GM12878 (cell line): ENCODE data around the gene VLDLR. TPM values are rescaled to one million over a fixed set of nuclear protein-coding genes. Genes with fewer than 3 reads are reported as not detected.

Source experiments
- ATAC-seq: fragments of 200-7000 bp; cut with Tn5 transposase; 3 replicates; pipeline ENCODE4 v1.9.1; 2020; ENCODE audit warnings: mild to moderate bottlenecking, moderate library complexity
- BruUV-seq: library from RNA; stranded (reverse); fragments of 400-500 nt; replicated peaks from 2 replicates; lab custom pipeline; 2021; lab: Mats Ljungman, UMichigan
- CTCF ChIA-PET: fragments of 300-600 bp; sonication (Branson Sonifier 250); formaldehyde crosslinking; extraction: SDS; loops from one replicate; lab custom pipeline; 2021; ENCODE audit warnings: inconsistent platforms; lab: Yijun Ruan, JAX
- POLR2A ChIA-PET: fragments of 350-600 bp; formaldehyde crosslinking; extraction: SDS; loops from one replicate; lab custom pipeline; 2021; ENCODE audit warnings: inconsistent platforms; lab: Charles Lee
- RAD21 ChIA-PET: fragments of 300-600 bp; sonication (Branson Sonifier 250); formaldehyde crosslinking; loops from one replicate; lab custom pipeline; 2023; ENCODE audit warnings: antibody characterized with exemption; ENCODE audit not compliant: unreplicated experiment; lab: Charles Lee
- SMC1A ChIA-PET: fragments of 300-600 bp; sonication (Branson Sonifier 250); formaldehyde crosslinking; loops from one replicate; lab custom pipeline; 2023; ENCODE audit not compliant: unreplicated experiment, uncharacterized antibody; lab: Charles Lee
- DNase-seq: peaks from one replicate; pipeline ENCODE4 v3.0.0-alpha.2; 2011; ENCODE audit warnings: low read depth, low spot score
- FAIRE-seq: peaks from 3 replicates; lab custom pipeline; 2011; peaks lifted over from hg19 to GRCh38; lab: Jason Lieb, UNC
- H2AFZ ChIP-seq: 2 replicates; pipeline ENCODE4 v1.6.0; 2011; ENCODE audit warnings: low read depth, low read length, control low read depth; ENCODE audit not compliant: control insufficient read depth
- H3K27ac ChIP-seq: 2 replicates; pipeline ENCODE4 v1.5.1; 2011; ENCODE audit warnings: control low read depth; ENCODE audit not compliant: control insufficient read depth, insufficient read depth
- H3K27me3 ChIP-seq, 2 experiments: replicated peaks in 1 of 2; 2 replicates each; pipeline versions ENCODE4 v1.6.0 to v1.6.1; 2011; ENCODE audit warnings: low read length in 1 of 2; ENCODE audit not compliant: control insufficient read depth in 2 of 2, insufficient read depth in 2 of 2
- H3K36me3 ChIP-seq, 2 experiments: 2 replicates each; pipeline ENCODE4 v1.5.1; 2011; ENCODE audit warnings: low read length in 1 of 2; ENCODE audit not compliant: control insufficient read depth in 2 of 2, insufficient read depth in 2 of 2
- H3K4me1 ChIP-seq: 2 replicates; pipeline ENCODE4 v1.6.1; 2011; ENCODE audit warnings: mild to moderate bottlenecking, low read length, moderate library complexity, mixed read lengths; ENCODE audit not compliant: control insufficient read depth, insufficient read depth
- H3K4me2 ChIP-seq: 2 replicates; pipeline ENCODE4 v1.6.0; 2011; ENCODE audit warnings: control low read depth; ENCODE audit not compliant: control insufficient read depth, insufficient read depth
- H3K4me3 ChIP-seq: fragments of 200-600 bp; sonication (generic); 2 replicates; pipeline ENCODE4 v1.5.1; 2016
- H3K79me2 ChIP-seq: 2 replicates; pipeline ENCODE4 v1.6.0; 2011; ENCODE audit warnings: low read length; ENCODE audit not compliant: control insufficient read depth, insufficient read depth
- H3K9ac ChIP-seq: 2 replicates; pipeline ENCODE4 v1.8.0; 2011; ENCODE audit warnings: low read length, control low read depth, mixed read lengths; ENCODE audit not compliant: control insufficient read depth, insufficient read depth
- H3K9me3 ChIP-seq: replicated peaks from 3 replicates; pipeline ENCODE4 v1.5.1; 2011; ENCODE audit warnings: mild to moderate bottlenecking, low read length; ENCODE audit not compliant: control insufficient read depth, insufficient read depth
- H4K20me1 ChIP-seq: 2 replicates; pipeline ENCODE4 v1.6.0; 2011; ENCODE audit not compliant: control insufficient read depth, insufficient read depth
- FOXK2 ChIP-seq: fragments of 450-650 bp; IDR thresholded peaks from 2 replicates; pipeline ENCODE4 v1.6.1; 2017; ENCODE audit warnings: mild to moderate bottlenecking, moderate library complexity
- HDGF ChIP-seq: fragments of 450-650 bp; IDR thresholded peaks from 2 replicates; pipeline ENCODE4 v1.6.1; 2016; ENCODE audit warnings: antibody characterized with exemption
- MXI1 ChIP-seq: fragments of 150-350 bp; IDR thresholded peaks from 2 replicates; pipeline ENCODE4 v1.6.1; 2011; ENCODE audit warnings: low read depth, mild to moderate bottlenecking, inconsistent platforms, low read length, improper control_type of control experiment
- RB1 ChIP-seq: fragments of 450-650 bp; formaldehyde crosslinking; IDR thresholded peaks from 2 replicates; pipeline ENCODE4 v1.6.1; 2017; ENCODE audit warnings: mild to moderate bottlenecking, borderline replicate concordance
- RELA ChIP-seq: fragments of 450-650 bp; IDR thresholded peaks from 2 replicates; pipeline ENCODE4 v1.8.0; 2014; ENCODE audit warnings: borderline replicate concordance; ENCODE audit not compliant: partially characterized antibody
- SRF ChIP-seq, 2 experiments: IDR thresholded peaks; 2 replicates each; pipeline ENCODE4 v1.6.1; 2011; ENCODE audit warnings: low read depth in 2 of 2, low read length in 2 of 2, mild to moderate bottlenecking in 1 of 2, moderate library complexity in 1 of 2
- STAT1 ChIP-seq: fragments of 450-650 bp; conservative IDR thresholded peaks from 2 replicates; pipeline ENCODE4 v1.6.1; 2014; ENCODE audit warnings: antibody characterized with exemption, mild to moderate bottlenecking
- WGBS: methylation state at CpG from one replicate; pipeline ENCODE4 v1.1.6; 2016; ENCODE audit warnings: low lambda C conversion rate; ENCODE audit not compliant: insufficient replicate concordance, insufficient coverage; ENCODE audit errors: missing lambda C conversion rate; 5-methylcytosine and 5-hydroxymethylcytosine counted together
- in situ Hi-C: fragments of 300-500 bp; cut with MboI; formaldehyde crosslinking; loops from 9 replicates; pipeline ENCODE4 v1.14.3; 2018; ENCODE audit warnings: mixed read lengths
- intact Hi-C: fragments of 100-400 bp; cut with micrococcal nuclease; formaldehyde crosslinking; loops from one replicate; pipeline ENCODE4 v1.14.2; 2022; ENCODE audit not compliant: unreplicated experiment
- polyA plus RNA-seq, 11 experiments: library from polyadenylated mRNA; depleted of rRNA in 4 of 11; unstranded in 6 of 11; stranded (reverse) in 5 of 11; fragments of >200 nt; fragmentation: Nextera tagmentation in 4 of 11; fragmentation: Illumina TruSeq in 1 of 11; extraction: Ambion mirVana in 4 of 11; extraction: Trizol in 1 of 11; gene quantifications; 1 replicate in 1 of 11; 2 replicates in 10 of 11; pipeline versions ENCODE4 v1.2.1 to v1.2.3, GENCODE V29; 2011 to 2016; ENCODE audit warnings: inconsistent platforms in 2 of 11, missing spikeins in 2 of 11, low read depth in 1 of 11
- total RNA-seq, 4 experiments: library from RNA; depleted of rRNA in 3 of 4; stranded (reverse); fragments of >200 nt in 3 of 4; fragmentation: Illumina TruSeq in 1 of 4; extraction: Trizol in 1 of 4; gene quantifications; 2 replicates each; pipeline versions ENCODE4 v1.2.1 to v1.2.3, GENCODE V29; 2013 to 2021
- TF ChIP-seq, protein P1 (sequence below): fragments of 450-650 bp; IDR thresholded peaks from 2 replicates; pipeline ENCODE4 v1.6.1; 2018; ENCODE audit warnings: mild to moderate bottlenecking, low read depth, moderate library complexity; ENCODE audit not compliant: partially characterized antibody
- TF ChIP-seq, protein P2 (sequence below): IDR thresholded peaks from 2 replicates; pipeline ENCODE4 v1.6.1; 2011; ENCODE audit warnings: low read depth, low read length, improper control_type of control experiment, borderline replicate concordance
- TF ChIP-seq, protein P3 (sequence below): IDR thresholded peaks from 2 replicates; pipeline ENCODE4 v1.6.1; 2011; ENCODE audit warnings: mild to moderate bottlenecking, low read depth, low read length, moderate library complexity; ENCODE audit not compliant: insufficient replicate concordance

VLDLR gene
- total and polyA plus RNA-seq, 10 of the 15 experiments (the other 5 are each of a cell fraction or from before 2014, with no cell fraction given), result 0.14 to 5.9 (median 0.57) TPM

DNA sequence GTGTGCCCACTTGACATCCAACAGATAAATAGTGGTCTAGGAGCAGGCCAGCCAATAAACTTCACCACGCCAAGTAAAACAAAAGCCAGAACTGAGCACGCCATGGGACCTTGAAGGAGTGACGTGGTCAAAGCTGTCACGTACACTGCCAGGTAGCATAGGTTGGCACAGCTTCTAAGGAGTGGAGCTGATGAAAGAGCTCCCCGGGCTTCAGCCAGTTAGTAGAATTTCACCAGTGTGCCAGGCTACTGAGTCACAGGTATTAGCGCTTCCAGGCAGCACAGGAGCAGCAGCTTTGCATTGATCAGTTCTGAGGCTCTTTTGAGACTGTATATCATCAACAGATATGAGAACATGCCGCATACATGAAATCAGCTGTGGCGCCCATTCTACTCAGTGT is 19.4 kb downstream of the VLDLR start:
- H4K20me1 ChIP-seq, result no peaks in the 10 kb centered on the region
- no peak overlapping the region for H3K4me3 ChIP-seq
- ChIA-PET RAD21 (no interaction called here), POLR2A (no interaction called here), SMC1A (interaction anchor here (1.4 kb wide), 1 partner anchor 11 kb away, joined by 3 read pairs; no protein-coding TSS in a partner anchor)
- ATAC-seq (no peak), FAIRE-seq (no peak), DNase-seq (no peak)
- H3K9ac ChIP-seq, result no peak overlapping the region
- in situ Hi-C loops, result no loop called here
- H3K9me3 ChIP-seq, result no peaks in the 10 kb centered on the region
- no peaks in the 10 kb centered on the region for H3K36me3 ChIP-seq
- no peak overlapping the region for H3K4me2 ChIP-seq
- H3K27me3 ChIP-seq, result no peaks in the 10 kb centered on the region
- H2AFZ ChIP-seq, result no peak overlapping the region
- no peaks in the 10 kb centered on the region for H3K79me2 ChIP-seq
- TF ChIP-seq SRF (IDR thresholded peaks at IDR 0.05; ENCODE audit: low read depth in 2 of 2, low read length in 2 of 2) (no peak), HDGF (no peak)
- TF ChIP-seq, protein P1, sequence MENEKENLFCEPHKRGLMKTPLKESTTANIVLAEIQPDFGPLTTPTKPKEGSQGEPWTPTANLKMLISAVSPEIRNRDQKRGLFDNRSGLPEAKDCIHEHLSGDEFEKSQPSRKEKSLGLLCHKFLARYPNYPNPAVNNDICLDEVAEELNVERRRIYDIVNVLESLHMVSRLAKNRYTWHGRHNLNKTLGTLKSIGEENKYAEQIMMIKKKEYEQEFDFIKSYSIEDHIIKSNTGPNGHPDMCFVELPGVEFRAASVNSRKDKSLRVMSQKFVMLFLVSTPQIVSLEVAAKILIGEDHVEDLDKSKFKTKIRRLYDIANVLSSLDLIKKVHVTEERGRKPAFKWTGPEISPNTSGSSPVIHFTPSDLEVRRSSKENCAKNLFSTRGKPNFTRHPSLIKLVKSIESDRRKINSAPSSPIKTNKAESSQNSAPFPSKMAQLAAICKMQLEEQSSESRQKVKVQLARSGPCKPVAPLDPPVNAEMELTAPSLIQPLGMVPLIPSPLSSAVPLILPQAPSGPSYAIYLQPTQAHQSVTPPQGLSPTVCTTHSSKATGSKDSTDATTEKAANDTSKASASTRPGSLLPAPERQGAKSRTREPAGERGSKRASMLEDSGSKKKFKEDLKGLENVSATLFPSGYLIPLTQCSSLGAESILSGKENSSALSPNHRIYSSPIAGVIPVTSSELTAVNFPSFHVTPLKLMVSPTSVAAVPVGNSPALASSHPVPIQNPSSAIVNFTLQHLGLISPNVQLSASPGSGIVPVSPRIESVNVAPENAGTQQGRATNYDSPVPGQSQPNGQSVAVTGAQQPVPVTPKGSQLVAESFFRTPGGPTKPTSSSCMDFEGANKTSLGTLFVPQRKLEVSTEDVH, result no peak
- TF ChIP-seq, all 136 proteins: peak for 0
- CTCF ChIA-PET, result interaction anchor here (1.2 to 1.6 kb wide), 3 partner anchors 12 to 87 kb away, joined by 3 to 4 read pairs (median 3); no protein-coding TSS in a partner anchor
- 84% methylated on average over 8 of the region's 8 CpGs for WGBS
- BruUV-seq, result no TSS peak
- Histone ChIP-seq H3K4me1 (peaks cover 9% of the 10 kb centered on the region), H3K27ac (no peak overlapping the region)
- intact Hi-C loops, result no loop called here

DNA sequence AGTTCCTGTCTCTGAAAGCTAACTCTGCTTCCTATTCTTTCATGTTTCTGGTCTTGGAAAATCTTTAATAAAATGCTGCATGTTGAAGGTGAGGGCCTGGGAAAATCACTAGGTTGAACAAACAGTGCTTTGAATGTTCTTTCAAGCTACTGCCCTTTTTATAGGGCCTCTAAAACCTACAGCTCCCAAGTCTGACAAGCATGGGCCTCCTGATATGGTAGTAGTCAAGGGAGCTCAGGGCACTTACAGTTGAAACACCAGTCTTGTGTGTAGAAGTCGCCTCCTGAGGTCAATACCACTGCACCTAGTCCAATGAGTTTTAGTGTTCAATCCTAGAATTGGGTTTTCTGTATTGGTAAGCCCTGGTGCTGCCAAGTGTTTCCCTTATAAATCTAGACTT is 20.5 kb downstream of the VLDLR start:
- H3K9me3 ChIP-seq, result no peaks in the 10 kb centered on the region
- H3K27me3 ChIP-seq, result no peaks in the 10 kb centered on the region
- H3K79me2 ChIP-seq, result no peaks in the 10 kb centered on the region
- H3K4me1 ChIP-seq, result peaks cover 9% of the 10 kb centered on the region
- 0% methylated on average over 1 of the region's 1 CpG for WGBS
- ATAC-seq (no peak), FAIRE-seq (no peak), DNase-seq (no peak)
- H3K9ac ChIP-seq, result no peak overlapping the region
- H4K20me1 ChIP-seq, result no peaks in the 10 kb centered on the region
- H2AFZ ChIP-seq, result no peak overlapping the region
- H3K36me3 ChIP-seq, result no peaks in the 10 kb centered on the region
- SMC1A ChIA-PET, result interaction anchor here (0.7 to 1.4 kb wide), 5 partner anchors 9 to 61 kb away, joined by 3 to 5 read pairs (median 3); no protein-coding TSS in a partner anchor
- no peak overlapping the region for H3K4me3 ChIP-seq
- POLR2A ChIA-PET, result interaction anchor here (0.6 kb wide), 1 partner anchor 14 kb away, joined by 5 read pairs; no protein-coding TSS in a partner anchor
- H3K4me2 ChIP-seq, result no peak overlapping the region
- RAD21 ChIA-PET, result no interaction called here
- in situ Hi-C loops, result no loop called here
- intact Hi-C loops, result no loop called here
- no TSS peak for BruUV-seq
- CTCF ChIA-PET, result interaction anchor here (1.5 kb wide), 1 partner anchor 54 kb away, joined by 3 read pairs; no protein-coding TSS in a partner anchor
- no peak overlapping the region for H3K27ac ChIP-seq
- TF ChIP-seq FOXK2, result no peak
- TF ChIP-seq MXI1, result no peak
- no peak for TF ChIP-seq RB1
- no peak for TF ChIP-seq RELA
- TF ChIP-seq, protein P2, sequence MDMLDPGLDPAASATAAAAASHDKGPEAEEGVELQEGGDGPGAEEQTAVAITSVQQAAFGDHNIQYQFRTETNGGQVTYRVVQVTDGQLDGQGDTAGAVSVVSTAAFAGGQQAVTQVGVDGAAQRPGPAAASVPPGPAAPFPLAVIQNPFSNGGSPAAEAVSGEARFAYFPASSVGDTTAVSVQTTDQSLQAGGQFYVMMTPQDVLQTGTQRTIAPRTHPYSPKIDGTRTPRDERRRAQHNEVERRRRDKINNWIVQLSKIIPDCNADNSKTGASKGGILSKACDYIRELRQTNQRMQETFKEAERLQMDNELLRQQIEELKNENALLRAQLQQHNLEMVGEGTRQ, result no peak
- no peak for TF ChIP-seq STAT1
- TF ChIP-seq, protein P3, sequence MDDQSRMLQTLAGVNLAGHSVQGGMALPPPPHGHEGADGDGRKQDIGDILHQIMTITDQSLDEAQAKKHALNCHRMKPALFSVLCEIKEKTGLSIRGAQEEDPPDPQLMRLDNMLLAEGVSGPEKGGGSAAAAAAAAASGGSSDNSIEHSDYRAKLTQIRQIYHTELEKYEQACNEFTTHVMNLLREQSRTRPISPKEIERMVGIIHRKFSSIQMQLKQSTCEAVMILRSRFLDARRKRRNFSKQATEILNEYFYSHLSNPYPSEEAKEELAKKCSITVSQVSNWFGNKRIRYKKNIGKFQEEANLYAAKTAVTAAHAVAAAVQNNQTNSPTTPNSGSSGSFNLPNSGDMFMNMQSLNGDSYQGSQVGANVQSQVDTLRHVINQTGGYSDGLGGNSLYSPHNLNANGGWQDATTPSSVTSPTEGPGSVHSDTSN, result no peak
